Lower leg skin (tissue), 3 donors: ENCODE measurements around the gene DENND5A.

Experiments used
- CTCF ChIP-seq, 3 donors: fragments of 450-650 bp; IDR thresholded peaks; one replicate each; pipeline ENCODE4 v1.5.1; 2016; ENCODE audit warnings: antibody characterized with exemption in 3 of 3, mild to moderate bottlenecking in 3 of 3, moderate library complexity in 2 of 3
- POLR2A ChIP-seq, 2 donors: fragments of 450-650 bp; IDR thresholded peaks; one replicate each; pipeline ENCODE4 v1.6.1; 2016 to 2017; ENCODE audit warnings: antibody characterized with exemption in 2 of 2, mild to moderate bottlenecking in 1 of 2, moderate library complexity in 1 of 2

- TF ChIP-seq POLR2A (IDR thresholded peaks at IDR 0.05) (no peak), CTCF (IDR thresholded peaks at IDR 0.05) (no peak)
Measured at GRCh38 chr11:9250139-9250582, 15.0 kb downstream of the DENND5A start.
